HG03025 (cell line): ENCODE data around the gene SGPP2.
"Not testable (repeated sequence)": the region's sequence is repeated elsewhere in the genome, so short reads cannot be mapped to it uniquely, and the experiment has no call there.

Source experiments
- ATAC-seq: cut with Tn5 transposase; IDR thresholded peaks from one replicate; pipeline ENCODE4 v1.9.1; 2021; ENCODE audit warnings: mild to moderate bottlenecking, moderate library complexity; ENCODE audit not compliant: unreplicated experiment, low FRiP score

The SGPP2 gene

GRCh38 chr2:222568865-222569264 lies 144.5 kb downstream of the SGPP2 start:
- ATAC-seq = no peak

GRCh38 chr2:222569826-222570225 lies 145.5 kb downstream of the SGPP2 start:
- no peak for ATAC-seq

- no peak for ATAC-seq
These were observed 147.9 kb downstream of the SGPP2 start for GRCh38 chr2:222572264-222572721.

GRCh38 chr2:222572751-222573174 lies 148.4 kb downstream of the SGPP2 start:
- no peak for ATAC-seq

- no peak for ATAC-seq
These were observed 151.3 kb downstream of the SGPP2 start for GRCh38 chr2:222575618-222576017.

- no peak for ATAC-seq
These were observed 152.1 kb downstream of the SGPP2 start for GRCh38 chr2:222576171-222577081.

GRCh38 chr2:222577341-222577740 lies 153.0 kb downstream of the SGPP2 start:
- ATAC-seq = no peak

GRCh38 chr2:222582928-222583327 lies 158.6 kb downstream of the SGPP2 start:
- ATAC-seq = no peak

- ATAC-seq = not testable (repeated sequence)
These were observed 160.2 kb downstream of the SGPP2 start for GRCh38 chr2:222584589-222584988.

- ATAC-seq = no peak
These were observed 167.3 kb downstream of the SGPP2 start for GRCh38 chr2:222591661-222592060.

- no peak for ATAC-seq
These were observed 167.8 kb downstream of the SGPP2 start for GRCh38 chr2:222592176-222592575.

- ATAC-seq = no peak
These were observed 170.3 kb downstream of the SGPP2 start for GRCh38 chr2:222594679-222595078.

GRCh38 chr2:222595581-222595980 lies 171.2 kb downstream of the SGPP2 start:
- no peak for ATAC-seq

- no peak for ATAC-seq
These were observed 174.3 kb downstream of the SGPP2 start for GRCh38 chr2:222598611-222599010.

- ATAC-seq = no peak
These were observed 179.2 kb downstream of the SGPP2 start for GRCh38 chr2:222603501-222603900.

- ATAC-seq = no peak
These were observed 180.6 kb downstream of the SGPP2 start for GRCh38 chr2:222604749-222605515.

- ATAC-seq = no peak
These were observed 182.0 kb downstream of the SGPP2 start for GRCh38 chr2:222606306-222606705.

- ATAC-seq = no peak
These were observed 183.7 kb downstream of the SGPP2 start for GRCh38 chr2:222608081-222608480.

- no peak for ATAC-seq
These were observed 185.0 kb downstream of the SGPP2 start for GRCh38 chr2:222609381-222609780.
